A673 (cell line): Measurements from ENCODE around the gene SYPL2. TPM values are rescaled to one million over a fixed set of nuclear protein-coding genes. Genes with fewer than 3 reads are reported as not detected.
A peak's percentile ranks its signal among the peaks of the same experiment; 100 is the strongest.

Experiments used
- BruUV-seq: library from RNA; stranded (reverse); fragments of 400-500 nt; replicated peaks from 2 replicates; lab custom pipeline; 2021; lab: Mats Ljungman, UMichigan
- CTCF ChIA-PET: fragments of 300-600 bp; sonication (Branson Sonifier 250); formaldehyde crosslinking; loops from one replicate; lab custom pipeline; 2022; ENCODE audit warnings: antibody characterized with exemption; lab: Charles Lee
- POLR2A ChIA-PET: fragments of 300-600 bp; sonication (Branson Sonifier 250); formaldehyde crosslinking; loops from one replicate; lab custom pipeline; 2022; ENCODE audit warnings: antibody characterized with exemption; ENCODE audit not compliant: low non-redundant PET; lab: Charles Lee
- DNase-seq: peaks from one replicate; pipeline ENCODE4 v3.0.0-alpha.2; 2015; ENCODE audit warnings: low spot score
- H3K27ac ChIP-seq: fragments of 200-600 bp; sonication (generic); 2 replicates; pipeline ENCODE4 v1.5.1; 2016; ENCODE audit warnings: mixed run types, low read depth, mild to moderate bottlenecking, mixed read lengths, antibody characterized with exemption, low read length; ENCODE audit not compliant: poor library complexity, severe bottlenecking
- H3K27me3 ChIP-seq: fragments of 200-600 bp; sonication (generic); replicated peaks from 2 replicates; pipeline ENCODE4 v1.6.1; 2017; ENCODE audit warnings: mixed run types, low read depth, mild to moderate bottlenecking, mixed read lengths, antibody characterized with exemption, low read length; ENCODE audit not compliant: insufficient read depth, poor library complexity
- H3K36me3 ChIP-seq: fragments of 200-600 bp; sonication (generic); 2 replicates; pipeline ENCODE4 v1.6.1; 2016; ENCODE audit warnings: mixed run types, mild to moderate bottlenecking, mixed read lengths, antibody characterized with exemption, low read length; ENCODE audit not compliant: insufficient read depth, poor library complexity, severe bottlenecking
- H3K4me1 ChIP-seq: fragments of 200-600 bp; sonication (generic); 2 replicates; pipeline ENCODE4 v1.6.1; 2017; ENCODE audit warnings: mixed run types, mild to moderate bottlenecking, mixed read lengths, antibody characterized with exemption, low read length; ENCODE audit not compliant: insufficient read depth, poor library complexity, severe bottlenecking
- H3K4me3 ChIP-seq: fragments of 200-600 bp; sonication (generic); 2 replicates; pipeline ENCODE4 v1.5.1; 2016; ENCODE audit warnings: low read depth, mixed run types, mild to moderate bottlenecking, mixed read lengths, low read length; ENCODE audit not compliant: poor library complexity, severe bottlenecking
- H3K9me3 ChIP-seq: fragments of 200-600 bp; sonication (generic); 2 replicates; pipeline ENCODE4 v1.6.1; 2016; ENCODE audit warnings: mixed run types, low read depth, mild to moderate bottlenecking, mixed read lengths, antibody characterized with exemption, low read length; ENCODE audit not compliant: poor library complexity, severe bottlenecking
- EZH2 ChIP-seq: fragments of 200-600 bp; sonication (generic); IDR thresholded peaks from 2 replicates; pipeline ENCODE4 v1.6.1; 2017; ENCODE audit warnings: borderline replicate concordance, low read depth, mild to moderate bottlenecking, mixed read lengths, antibody characterized with exemption, low read length; ENCODE audit not compliant: poor library complexity, severe bottlenecking
- intact Hi-C: fragments of 100-400 bp; cut with micrococcal nuclease; formaldehyde crosslinking; loops from one replicate; pipeline ENCODE4 v1.10.0; 2022; ENCODE audit not compliant: unreplicated experiment
- total RNA-seq: library from RNA; stranded (reverse); gene quantifications from 2 replicates; pipeline ENCODE4 v1.2.3, GENCODE V29; 2021
- TF ChIP-seq, protein P1 (sequence below): fragments of 300-800, 200-600 bp; sonication (generic); conservative IDR thresholded peaks from 2 replicates; pipeline ENCODE4 v1.5.1; 2017; ENCODE audit warnings: low read depth, mild to moderate bottlenecking, antibody characterized with exemption, low read length, moderate library complexity, mixed read lengths

SYPL2 gene
- total RNA-seq, 1 experiment from 2014 or later = 0.13 TPM

- Histone ChIP-seq H3K27me3 (no peaks in the 10 kb centered on the region), H3K4me1 (peaks cover 7% of the 10 kb centered on the region), H3K4me3 (peak within 1 kb of the TSS; percentile 57), H3K9me3 (no peaks in the 10 kb centered on the region), H3K36me3 (no peaks in the 10 kb centered on the region), H3K27ac (no peak within 1 kb of the TSS)
- no peak for TF ChIP-seq EZH2
- TF ChIP-seq, protein P1, sequence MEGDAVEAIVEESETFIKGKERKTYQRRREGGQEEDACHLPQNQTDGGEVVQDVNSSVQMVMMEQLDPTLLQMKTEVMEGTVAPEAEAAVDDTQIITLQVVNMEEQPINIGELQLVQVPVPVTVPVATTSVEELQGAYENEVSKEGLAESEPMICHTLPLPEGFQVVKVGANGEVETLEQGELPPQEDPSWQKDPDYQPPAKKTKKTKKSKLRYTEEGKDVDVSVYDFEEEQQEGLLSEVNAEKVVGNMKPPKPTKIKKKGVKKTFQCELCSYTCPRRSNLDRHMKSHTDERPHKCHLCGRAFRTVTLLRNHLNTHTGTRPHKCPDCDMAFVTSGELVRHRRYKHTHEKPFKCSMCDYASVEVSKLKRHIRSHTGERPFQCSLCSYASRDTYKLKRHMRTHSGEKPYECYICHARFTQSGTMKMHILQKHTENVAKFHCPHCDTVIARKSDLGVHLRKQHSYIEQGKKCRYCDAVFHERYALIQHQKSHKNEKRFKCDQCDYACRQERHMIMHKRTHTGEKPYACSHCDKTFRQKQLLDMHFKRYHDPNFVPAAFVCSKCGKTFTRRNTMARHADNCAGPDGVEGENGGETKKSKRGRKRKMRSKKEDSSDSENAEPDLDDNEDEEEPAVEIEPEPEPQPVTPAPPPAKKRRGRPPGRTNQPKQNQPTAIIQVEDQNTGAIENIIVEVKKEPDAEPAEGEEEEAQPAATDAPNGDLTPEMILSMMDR = no peak
- no TSS peak for BruUV-seq
- intact Hi-C loops = no loop called here
- ChIA-PET POLR2A (no interaction called here), CTCF (no interaction called here)
- DNase-seq = peak; percentile 75
Observed at GRCh38 chr1:109509176-109510134, 43.1 kb downstream of the SYPL2 start, which contains the start of gene AMIGO1. Gene AMIGO1 (minus strand): TSS chr1:109509727. CDS start chr1:109508912, 815 bp downstream.

- ChIA-PET CTCF (no interaction called here), POLR2A (interaction anchor here (0.6 kb wide), 2 partner anchors 30 to 256 kb away, joined by 3 to 13 read pairs; no protein-coding TSS in a partner anchor)
- Histone ChIP-seq H3K4me1 (peaks cover 7% of the 10 kb centered on the region), H3K27me3 (no peaks in the 10 kb centered on the region), H3K36me3 (no peaks in the 10 kb centered on the region), H3K9me3 (no peaks in the 10 kb centered on the region), H3K4me3 (no peak overlapping the region), H3K27ac (no peak overlapping the region)
- intact Hi-C loops = no loop called here
- BruUV-seq = no TSS peak
- no peak for TF ChIP-seq EZH2
- TF ChIP-seq, protein P1 = no peak
- no peak for DNase-seq
Observed at GRCh38 chr1:109513110-109513710, 46.9 kb downstream of the SYPL2 start.

DNA sequence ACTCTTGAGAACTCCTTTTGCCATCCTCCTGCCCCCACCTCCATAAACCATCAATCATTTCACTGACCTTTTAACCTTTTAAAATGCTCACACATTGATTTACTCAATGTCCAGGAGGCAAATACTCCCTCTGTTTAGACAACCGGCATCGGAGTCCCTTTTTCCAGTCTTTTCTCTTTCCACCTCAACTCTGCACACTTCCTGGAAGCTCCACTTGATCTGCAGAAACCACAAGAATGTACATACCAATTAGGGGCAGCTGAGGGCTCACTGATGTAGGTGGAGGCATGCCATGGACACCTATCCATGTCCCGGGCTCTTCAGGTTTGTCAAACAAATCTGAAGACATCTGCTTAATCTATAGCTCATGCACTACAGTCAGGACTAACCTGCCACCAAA is 48.5 kb downstream of the SYPL2 start:
- no TSS peak for BruUV-seq
- CTCF ChIA-PET = no interaction called here
- Histone ChIP-seq H3K4me1 (peaks cover 7% of the 10 kb centered on the region), H3K27me3 (no peaks in the 10 kb centered on the region), H3K27ac (no peak overlapping the region), H3K4me3 (no peak overlapping the region), H3K9me3 (no peaks in the 10 kb centered on the region), H3K36me3 (no peaks in the 10 kb centered on the region)
- intact Hi-C loops = no loop called here
- TF ChIP-seq, protein P1 = no peak
- no peak for TF ChIP-seq EZH2
- POLR2A ChIA-PET = no interaction called here
- no peak for DNase-seq
